GM12875 (cell line): Measurements from ENCODE around the gene RXRA.

Source experiments
- H3K4me3 ChIP-seq: one replicate; pipeline ENCODE4 v1.5.1; 2011; ENCODE audit warnings: low read depth, low read length, control low read depth
- TF ChIP-seq, protein P1 (sequence below): IDR thresholded peaks from 2 replicates; pipeline ENCODE4 v1.5.1; 2011; ENCODE audit warnings: low read depth, mild to moderate bottlenecking, control low read depth, inconsistent platforms, low read length, moderate library complexity, borderline replicate concordance; ENCODE audit not compliant: insufficient read depth

RXRA gene

DNA sequence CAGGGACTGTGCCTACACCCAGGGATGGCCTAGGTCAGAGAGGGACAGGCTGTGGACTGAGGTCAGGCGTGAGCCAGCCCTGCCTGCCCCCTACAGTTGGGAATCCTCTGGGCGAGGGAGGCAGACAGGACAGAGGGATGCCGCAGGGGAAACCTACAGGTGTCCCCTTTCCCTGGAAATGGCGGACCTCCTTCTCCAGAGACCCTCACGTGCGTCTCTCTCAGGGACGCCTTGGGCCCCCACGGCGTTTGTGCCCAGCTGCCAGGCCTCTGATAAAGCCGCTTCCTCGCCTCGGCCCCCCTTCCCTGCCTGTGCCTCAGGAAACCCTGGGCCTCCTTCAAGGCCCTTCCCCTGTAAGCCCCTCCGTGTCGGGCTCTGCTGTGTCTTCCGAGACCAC, 129.3 kb downstream of the RXRA start:
- TF ChIP-seq, protein P1, sequence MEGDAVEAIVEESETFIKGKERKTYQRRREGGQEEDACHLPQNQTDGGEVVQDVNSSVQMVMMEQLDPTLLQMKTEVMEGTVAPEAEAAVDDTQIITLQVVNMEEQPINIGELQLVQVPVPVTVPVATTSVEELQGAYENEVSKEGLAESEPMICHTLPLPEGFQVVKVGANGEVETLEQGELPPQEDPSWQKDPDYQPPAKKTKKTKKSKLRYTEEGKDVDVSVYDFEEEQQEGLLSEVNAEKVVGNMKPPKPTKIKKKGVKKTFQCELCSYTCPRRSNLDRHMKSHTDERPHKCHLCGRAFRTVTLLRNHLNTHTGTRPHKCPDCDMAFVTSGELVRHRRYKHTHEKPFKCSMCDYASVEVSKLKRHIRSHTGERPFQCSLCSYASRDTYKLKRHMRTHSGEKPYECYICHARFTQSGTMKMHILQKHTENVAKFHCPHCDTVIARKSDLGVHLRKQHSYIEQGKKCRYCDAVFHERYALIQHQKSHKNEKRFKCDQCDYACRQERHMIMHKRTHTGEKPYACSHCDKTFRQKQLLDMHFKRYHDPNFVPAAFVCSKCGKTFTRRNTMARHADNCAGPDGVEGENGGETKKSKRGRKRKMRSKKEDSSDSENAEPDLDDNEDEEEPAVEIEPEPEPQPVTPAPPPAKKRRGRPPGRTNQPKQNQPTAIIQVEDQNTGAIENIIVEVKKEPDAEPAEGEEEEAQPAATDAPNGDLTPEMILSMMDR = no peak
- H3K4me3 ChIP-seq = no peak overlapping the region

DNA sequence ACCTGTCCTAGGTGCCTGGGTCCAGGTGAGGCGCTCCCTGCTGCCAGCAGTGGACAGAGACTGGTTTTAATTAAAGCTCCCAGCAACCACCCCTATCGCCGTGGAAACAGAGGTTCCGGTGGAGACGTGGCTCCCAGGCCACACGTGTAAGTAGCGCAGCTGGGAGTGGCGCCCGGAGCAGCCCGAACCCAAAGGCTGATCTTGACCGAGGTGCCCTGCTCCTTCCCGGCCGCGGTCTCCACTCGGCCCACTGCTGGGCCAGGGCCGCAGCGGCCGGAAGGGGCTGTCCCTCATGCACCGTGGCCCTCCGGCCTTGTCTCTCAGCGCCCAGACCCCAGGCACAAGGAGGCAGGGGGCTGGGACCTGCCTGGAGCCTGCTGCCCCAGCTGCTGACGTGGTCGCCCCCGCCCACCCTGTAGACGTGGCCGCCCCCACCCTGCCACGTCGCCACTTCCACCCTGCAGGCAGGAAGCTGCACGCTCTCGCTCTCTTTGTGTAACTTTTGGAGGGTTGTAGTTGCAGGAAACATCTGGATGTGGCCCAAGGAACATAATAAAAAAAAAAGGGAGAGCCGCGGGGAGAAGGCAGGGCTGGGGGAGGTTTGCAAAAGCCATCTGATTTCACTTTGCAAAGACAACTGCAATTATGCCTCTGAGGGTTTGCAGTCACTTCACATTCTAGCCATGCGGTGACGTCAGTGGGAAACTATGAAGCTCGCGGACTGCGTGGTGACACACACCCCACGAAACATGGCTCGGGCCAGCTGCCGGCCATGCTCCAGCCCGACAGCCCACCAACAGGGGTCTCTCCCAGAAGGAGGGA, 129.9 kb downstream of the RXRA start:
- no peak overlapping the region for H3K4me3 ChIP-seq
- TF ChIP-seq, protein P1 = no peak

DNA sequence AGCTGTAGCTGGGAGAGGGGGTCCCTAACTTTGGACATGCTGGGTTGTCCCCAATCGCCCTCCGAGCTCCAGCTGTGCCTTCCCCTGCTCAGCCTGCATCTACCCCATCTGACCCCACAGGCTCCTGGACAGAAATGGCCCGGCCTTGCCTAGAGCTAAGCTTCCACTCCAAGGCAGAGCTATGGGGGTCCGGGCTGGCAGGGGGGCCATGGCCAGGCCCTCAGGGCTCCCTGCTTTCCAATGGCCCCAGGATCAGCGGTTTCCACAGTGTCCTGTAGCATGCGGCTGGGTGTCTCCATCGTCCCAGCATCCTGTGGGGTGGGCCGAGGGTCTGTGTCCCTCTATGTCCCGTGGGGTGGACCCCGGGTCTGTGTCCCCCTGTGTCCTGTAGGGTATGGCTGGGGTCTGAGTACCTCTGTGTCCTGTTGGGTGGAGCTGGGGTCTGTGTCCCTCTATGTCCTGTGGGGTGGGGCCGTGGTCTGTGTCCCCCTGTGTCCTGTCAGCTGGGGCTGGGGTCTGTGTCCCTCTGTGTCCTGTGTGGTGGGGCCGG, 130.6 kb downstream of the RXRA start:
- no peak overlapping the region for H3K4me3 ChIP-seq
- TF ChIP-seq, protein P1 = no peak

DNA sequence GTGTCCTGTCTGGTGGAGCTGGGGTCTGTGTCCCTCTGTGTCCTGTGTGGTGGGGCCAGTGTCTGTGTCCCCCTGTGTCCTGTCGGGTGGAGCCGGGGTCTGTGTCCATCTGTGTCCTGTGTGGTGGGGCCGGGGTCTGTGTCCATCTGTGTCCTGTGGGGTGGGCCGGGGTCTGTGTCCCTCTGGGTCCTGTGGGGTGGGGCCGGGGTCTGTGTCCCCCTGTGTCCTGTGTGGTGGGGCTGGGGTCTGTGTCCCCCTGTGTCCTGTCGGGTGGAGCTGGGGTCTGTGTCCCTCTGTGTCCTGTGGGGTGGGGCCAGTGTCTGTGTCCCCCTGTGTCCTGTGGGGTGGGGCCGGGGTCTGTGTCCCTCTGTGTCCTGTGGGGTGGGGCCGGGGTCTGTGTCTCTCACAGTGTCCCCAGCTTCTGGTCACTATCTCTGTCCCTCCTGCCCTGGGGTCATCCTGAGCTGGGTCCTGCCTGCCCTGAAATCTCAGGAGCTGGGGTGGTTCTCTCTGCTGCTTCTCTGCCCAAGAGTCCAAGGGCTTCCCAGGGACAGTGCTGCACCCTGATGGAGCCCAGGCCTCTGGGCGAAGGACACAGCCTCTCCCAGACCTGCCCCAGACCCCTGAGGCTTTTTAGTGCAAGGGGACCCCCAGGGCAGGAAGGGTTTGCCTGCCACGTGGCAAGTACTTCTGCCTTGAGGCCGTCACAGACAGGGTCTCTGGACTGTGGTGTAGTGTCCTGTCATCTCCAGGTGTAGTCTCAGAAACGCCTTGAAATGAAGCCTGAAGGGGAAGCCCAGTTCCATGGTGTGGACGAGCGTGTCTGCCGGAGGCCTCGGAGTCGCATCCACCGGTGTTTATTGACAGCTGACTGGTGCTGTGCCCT, 131.3 kb downstream of the RXRA start:
- TF ChIP-seq, protein P1 = no peak
- no peak overlapping the region for H3K4me3 ChIP-seq

DNA sequence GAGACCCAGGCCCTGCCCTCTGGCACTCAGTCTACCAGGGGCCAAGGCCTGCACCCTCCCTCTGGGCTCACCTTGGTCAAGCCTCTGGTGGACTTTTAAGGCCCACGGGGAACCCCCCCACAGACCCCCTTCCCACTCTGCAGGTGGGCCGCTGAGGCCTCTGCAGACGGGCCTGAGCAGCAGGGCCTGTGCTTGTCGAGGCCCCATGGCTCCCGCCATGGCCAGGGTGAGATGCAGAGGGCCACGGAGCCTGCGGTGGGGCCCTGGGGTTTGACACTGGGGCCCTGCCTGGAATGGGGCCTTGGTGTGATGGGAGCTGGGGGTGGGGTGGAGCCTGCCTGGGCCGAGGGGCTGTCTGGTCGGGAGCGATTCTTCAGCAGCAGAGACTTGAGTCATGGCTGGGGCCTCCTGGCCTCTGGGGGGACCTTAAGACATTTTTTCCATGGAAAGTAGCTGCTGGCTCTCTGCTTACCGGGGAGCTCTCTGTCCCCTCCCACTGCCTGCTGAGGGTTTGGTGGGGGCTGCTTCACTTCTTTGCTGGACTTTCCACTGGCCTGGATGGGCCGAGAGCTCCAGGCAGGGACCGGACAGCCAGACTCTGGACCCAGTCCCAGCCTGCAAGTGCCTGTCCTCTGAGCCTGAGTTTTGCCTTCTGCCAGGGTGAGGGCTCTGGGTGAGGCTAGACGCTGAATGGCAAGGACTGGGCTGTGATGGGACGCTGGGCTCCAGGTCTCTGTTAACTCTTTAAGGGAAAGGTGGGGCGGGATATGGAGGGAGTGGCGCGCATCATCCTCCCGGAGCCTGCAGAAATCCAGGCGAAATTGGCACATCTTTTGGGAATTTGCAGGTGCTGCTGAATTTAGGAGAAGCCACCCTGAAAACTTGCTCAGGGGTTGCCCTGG, 132.2 kb downstream of the RXRA start:
- TF ChIP-seq, protein P1 = no peak
- H3K4me3 ChIP-seq = no peak overlapping the region

DNA sequence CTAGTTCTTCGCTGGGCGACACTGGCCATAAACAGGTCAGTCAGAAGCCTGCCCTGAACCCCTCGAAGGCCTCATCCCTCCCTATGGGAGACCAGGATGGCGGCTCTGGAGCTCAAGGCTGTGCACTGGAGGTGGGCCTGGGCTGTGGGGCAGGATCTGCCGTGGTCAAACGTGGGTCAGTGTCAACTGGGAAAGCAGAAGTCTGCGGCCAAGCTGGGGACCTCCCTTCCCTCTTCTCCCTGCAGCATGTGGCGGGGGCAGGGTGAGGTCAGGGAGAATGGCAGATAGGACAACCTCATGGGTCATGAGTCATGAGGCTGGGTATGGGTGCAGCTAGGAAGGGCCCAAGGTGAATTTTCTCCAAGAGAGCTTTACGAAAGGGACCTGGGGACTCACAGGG, 132.9 kb downstream of the RXRA start:
- H3K4me3 ChIP-seq = no peak overlapping the region
- TF ChIP-seq, protein P1 = no peak
